Activated CD4-positive, alpha-beta T cell treated with anti-CD3 and anti-CD28 coated beads for 4 hours (primary cell): ENCODE measurements around the gene TOMM7.
"Not testable (repeated sequence)": the region's sequence is repeated elsewhere in the genome, so short reads cannot be mapped to it uniquely, and the experiment has no call there.

Experiments used
- DNase-seq, 2 donors: peaks; one replicate each; pipeline ENCODE4 v3.0.0-alpha.2; 2020

Gene TOMM7

GRCh38 chr7:22814261-22815208 is 8.1 kb downstream of the TOMM7 start:
- DNase-seq = no peak

- no peak for DNase-seq
These were observed 10.3 kb downstream of the TOMM7 start for GRCh38 chr7:22812353-22812752.

- DNase-seq = no peak
These were observed 10.8 kb downstream of the TOMM7 start for GRCh38 chr7:22811746-22812280.

- DNase-seq = no peak
These were observed 11.8 kb downstream of the TOMM7 start for GRCh38 chr7:22810843-22811242.

- no peak for DNase-seq
These were observed 12.6 kb downstream of the TOMM7 start for GRCh38 chr7:22809902-22810642.

- no peak for DNase-seq
These were observed 14.5 kb downstream of the TOMM7 start for GRCh38 chr7:22808140-22808539.

- no peak for DNase-seq
These were observed 15.9 kb downstream of the TOMM7 start for GRCh38 chr7:22806752-22807151.

- no peak for DNase-seq
These were observed 17.4 kb downstream of the TOMM7 start for GRCh38 chr7:22805227-22805626.

GRCh38 chr7:22802831-22803230 is 19.8 kb downstream of the TOMM7 start:
- DNase-seq = not testable (repeated sequence)

- no peak for DNase-seq
These were observed 20.2 kb downstream of the TOMM7 start for GRCh38 chr7:22802426-22802825.

- DNase-seq = no peak
These were observed 20.7 kb downstream of the TOMM7 start for GRCh38 chr7:22801912-22802311.

GRCh38 chr7:22799633-22800032 is 23.0 kb downstream of the TOMM7 start:
- DNase-seq = no peak

GRCh38 chr7:22793593-22794462 is 28.8 kb downstream of the TOMM7 start:
- DNase-seq = no peak

- DNase-seq = no peak
These were observed 31.2 kb downstream of the TOMM7 start for GRCh38 chr7:22791204-22792158.

GRCh38 chr7:22790640-22791039 is 32.0 kb downstream of the TOMM7 start:
- not testable (repeated sequence) for DNase-seq

GRCh38 chr7:22787951-22788350 is 34.7 kb downstream of the TOMM7 start:
- DNase-seq = no peak

GRCh38 chr7:22786290-22786932 is 36.2 kb downstream of the TOMM7 start:
- DNase-seq = no peak

- DNase-seq = no peak
These were observed 38.3 kb downstream of the TOMM7 start for GRCh38 chr7:22784346-22784745.

- DNase-seq = no peak
These were observed 39.2 kb downstream of the TOMM7 start for GRCh38 chr7:22783421-22783820.

GRCh38 chr7:22782616-22783232 is 39.9 kb downstream of the TOMM7 start:
- DNase-seq = peak; percentile 65 to 66
